RWPE2 (cell line): ENCODE data around the gene KDM5A.
A peak's percentile ranks its signal among the peaks of the same experiment; 100 is the strongest.
"Not testable (repeated sequence)": the region's sequence is repeated elsewhere in the genome, so short reads cannot be mapped to it uniquely, and the experiment has no call there.

Source experiments
- ATAC-seq: fragments of 200-7000 bp; cut with Tn5 transposase; 3 replicates; pipeline ENCODE4 v1.9.1; 2021; ENCODE audit warnings: low read depth
- DNase-seq: peaks from one replicate; pipeline ENCODE4 v3.0.0-alpha.2; 2020; ENCODE audit warnings: low spot score
- H3K27ac ChIP-seq: fragments of 450-650 bp; 2 replicates; pipeline ENCODE4 v1.5.1; 2017; ENCODE audit warnings: mild to moderate bottlenecking; ENCODE audit not compliant: poor library complexity, severe bottlenecking
- H3K27me3 ChIP-seq: fragments of 250-450 bp; sonication (Bioruptor Pico); 2 replicates; pipeline ENCODE4 v1.5.1; 2021; ENCODE audit warnings: mild to moderate bottlenecking, moderate library complexity; ENCODE audit not compliant: insufficient read depth, poor library complexity, severe bottlenecking
- H3K36me3 ChIP-seq: fragments of 250-450 bp; sonication (Bioruptor Pico); 2 replicates; pipeline ENCODE4 v1.5.1; 2020; ENCODE audit warnings: low read depth, mild to moderate bottlenecking, moderate library complexity
- H3K4me1 ChIP-seq: fragments of 250-450 bp; sonication (Bioruptor Pico); 2 replicates; pipeline ENCODE4 v1.5.1; 2021; ENCODE audit warnings: mild to moderate bottlenecking, moderate library complexity; ENCODE audit not compliant: insufficient read depth, poor library complexity, severe bottlenecking
- H3K4me3 ChIP-seq: fragments of 250-450 bp; sonication (Bioruptor Pico); 2 replicates; pipeline ENCODE4 v1.5.1; 2021; ENCODE audit warnings: mild to moderate bottlenecking, moderate library complexity; ENCODE audit not compliant: severe bottlenecking
- H3K9me3 ChIP-seq: fragments of 250-450 bp; sonication (Bioruptor Pico); 2 replicates; pipeline ENCODE4 v1.5.1; 2021; ENCODE audit warnings: mild to moderate bottlenecking, moderate library complexity; ENCODE audit not compliant: severe bottlenecking
- TF ChIP-seq, protein P1 (sequence below): fragments of 450-650 bp; IDR thresholded peaks from one replicate; pipeline ENCODE4 v1.5.1; 2017; ENCODE audit warnings: mild to moderate bottlenecking, moderate library complexity; ENCODE audit not compliant: poor library complexity, severe bottlenecking

Gene KDM5A

DNA sequence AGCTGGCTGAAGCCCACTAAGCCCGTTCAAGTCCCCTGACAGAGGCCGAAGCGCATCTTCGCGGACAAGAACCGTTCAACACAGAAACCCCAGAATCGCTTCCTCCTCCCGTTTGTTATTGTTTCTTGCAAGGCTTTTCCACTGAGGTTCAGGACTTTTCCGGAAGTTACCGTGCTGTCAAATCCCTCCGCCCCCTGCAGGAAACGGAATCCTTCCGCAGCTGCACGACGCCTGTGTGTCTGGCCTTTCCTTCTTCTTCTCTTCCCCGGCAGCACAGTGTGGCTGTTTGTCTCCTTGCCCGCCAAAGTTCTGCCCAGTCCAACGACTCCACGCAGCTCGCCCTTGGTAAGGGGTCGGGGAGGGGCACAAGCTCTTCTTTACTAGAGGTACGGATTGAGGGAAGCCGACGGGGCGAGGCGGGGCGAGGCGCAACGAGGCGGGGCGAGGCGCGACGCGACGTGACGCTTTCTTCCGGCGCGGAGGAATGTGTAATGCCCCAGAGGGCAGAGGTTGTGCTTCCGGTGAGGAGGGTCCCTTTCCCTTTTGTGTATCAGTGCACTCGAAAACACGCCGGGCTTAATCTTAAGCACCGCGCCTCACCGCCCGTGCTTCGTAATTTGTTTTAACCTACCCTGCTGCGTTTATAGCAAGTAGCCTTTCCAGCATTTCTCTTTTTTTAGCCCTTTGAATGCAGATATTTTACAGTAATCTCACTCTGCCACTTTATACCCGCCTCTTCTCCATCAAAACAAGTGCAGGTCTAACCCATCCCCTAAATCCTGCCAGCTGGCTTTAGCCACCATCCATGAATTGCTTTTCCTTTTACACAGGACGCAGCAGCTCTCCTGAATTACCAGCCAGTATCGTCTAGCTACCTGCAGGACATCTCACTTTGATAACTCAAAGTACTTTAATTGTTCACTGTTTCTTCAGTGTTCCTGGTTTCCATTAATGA is at the start of gene KDM5A:
Gene KDM5A (minus strand): TSS at position 179 of the 955 bp plus-strand sequence. CDS start 229 bp downstream, outside the sequence.
- peak within 1 kb of the TSS; percentile 63 for H3K4me3 ChIP-seq
- DNase-seq (peak; percentile 88), ATAC-seq (peak; percentile 89)
- H3K27me3 ChIP-seq: no peaks in the 10 kb centered on the region
- H3K9me3 ChIP-seq: no peaks in the 10 kb centered on the region
- H3K36me3 ChIP-seq: peaks cover 22% of the 10 kb centered on the region
- H3K27ac ChIP-seq: peak within 1 kb of the TSS; percentile 76
- TF ChIP-seq, protein P1, sequence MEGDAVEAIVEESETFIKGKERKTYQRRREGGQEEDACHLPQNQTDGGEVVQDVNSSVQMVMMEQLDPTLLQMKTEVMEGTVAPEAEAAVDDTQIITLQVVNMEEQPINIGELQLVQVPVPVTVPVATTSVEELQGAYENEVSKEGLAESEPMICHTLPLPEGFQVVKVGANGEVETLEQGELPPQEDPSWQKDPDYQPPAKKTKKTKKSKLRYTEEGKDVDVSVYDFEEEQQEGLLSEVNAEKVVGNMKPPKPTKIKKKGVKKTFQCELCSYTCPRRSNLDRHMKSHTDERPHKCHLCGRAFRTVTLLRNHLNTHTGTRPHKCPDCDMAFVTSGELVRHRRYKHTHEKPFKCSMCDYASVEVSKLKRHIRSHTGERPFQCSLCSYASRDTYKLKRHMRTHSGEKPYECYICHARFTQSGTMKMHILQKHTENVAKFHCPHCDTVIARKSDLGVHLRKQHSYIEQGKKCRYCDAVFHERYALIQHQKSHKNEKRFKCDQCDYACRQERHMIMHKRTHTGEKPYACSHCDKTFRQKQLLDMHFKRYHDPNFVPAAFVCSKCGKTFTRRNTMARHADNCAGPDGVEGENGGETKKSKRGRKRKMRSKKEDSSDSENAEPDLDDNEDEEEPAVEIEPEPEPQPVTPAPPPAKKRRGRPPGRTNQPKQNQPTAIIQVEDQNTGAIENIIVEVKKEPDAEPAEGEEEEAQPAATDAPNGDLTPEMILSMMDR: no peak
- H3K4me1 ChIP-seq: peaks cover 20% of the 10 kb centered on the region

DNA sequence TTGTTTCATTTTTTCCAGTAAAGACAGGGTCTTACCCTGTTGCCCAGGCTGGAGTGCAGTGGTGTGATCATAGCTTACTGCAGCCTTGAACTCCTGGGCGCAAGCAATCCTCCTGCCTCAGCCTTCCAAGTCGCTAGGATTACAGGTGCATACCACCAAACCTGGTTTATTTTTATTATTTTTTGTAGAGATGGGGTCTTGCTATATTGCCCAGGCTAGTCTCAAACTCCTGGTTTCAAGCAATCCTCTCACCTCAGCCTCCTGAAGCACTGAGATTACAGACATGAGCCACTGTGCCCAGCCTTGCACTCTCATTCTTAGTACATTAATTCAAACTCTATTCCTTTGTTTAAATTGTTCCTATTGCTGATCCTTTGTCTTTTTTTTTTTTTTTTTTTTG is 46.6 kb upstream of the KDM5A start:
- not testable (repeated sequence) for H3K4me3 ChIP-seq, DNase-seq, H3K27ac ChIP-seq, H3K27me3 ChIP-seq, ATAC-seq, H3K9me3 ChIP-seq, H3K4me1 ChIP-seq
- H3K36me3 ChIP-seq: peaks cover 78% of the 10 kb centered on the region

DNA sequence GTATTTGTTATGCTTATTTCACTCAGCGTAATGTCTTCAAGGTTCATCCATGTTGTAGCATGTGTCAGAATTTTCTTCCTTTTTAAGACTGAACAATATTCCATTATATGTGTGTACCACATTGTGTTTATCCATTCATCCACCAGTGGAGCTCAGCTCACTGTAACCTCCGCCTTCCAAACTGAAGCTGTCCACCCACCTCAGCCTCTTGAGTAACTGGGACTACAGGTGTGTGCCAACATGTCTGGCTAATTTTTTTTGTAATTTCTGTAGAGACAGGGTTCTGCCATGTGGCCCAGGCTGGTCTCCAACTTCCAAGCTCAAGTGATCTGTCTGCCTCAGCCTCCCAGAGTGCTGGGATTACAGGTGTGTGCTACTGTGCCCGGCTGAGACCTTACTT is 33.4 kb upstream of the KDM5A start:
- H3K27ac ChIP-seq: no peak overlapping the region
- H3K27me3 ChIP-seq: no peaks in the 10 kb centered on the region
- no peak overlapping the region for H3K4me3 ChIP-seq
- no peaks in the 10 kb centered on the region for H3K9me3 ChIP-seq
- DNase-seq (no peak), ATAC-seq (no peak)
- TF ChIP-seq, protein P1: no peak
- peaks cover 33% of the 10 kb centered on the region for H3K36me3 ChIP-seq
- no peaks in the 10 kb centered on the region for H3K4me1 ChIP-seq

DNA sequence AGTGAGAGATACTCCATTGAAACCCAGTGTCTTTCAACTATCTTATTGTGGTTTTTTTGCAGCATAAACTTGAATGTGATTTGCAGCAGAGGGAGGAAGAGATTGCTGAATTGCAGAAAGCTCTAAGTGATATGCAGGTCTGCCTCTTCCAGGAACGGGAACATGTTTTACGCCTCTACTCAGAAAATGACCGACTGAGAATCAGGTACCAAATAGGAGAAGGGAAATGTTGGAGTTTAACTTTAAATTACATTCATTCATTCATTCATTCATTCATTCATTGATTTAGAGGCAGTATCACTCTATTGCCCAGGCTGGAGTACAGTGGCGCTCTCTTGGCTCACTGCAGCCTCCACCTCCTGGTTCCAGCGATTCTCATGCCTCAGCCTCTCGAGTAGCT is 29.3 kb upstream of the KDM5A start:
- H3K27me3 ChIP-seq: no peaks in the 10 kb centered on the region
- DNase-seq (no peak), ATAC-seq (no peak)
- no peaks in the 10 kb centered on the region for H3K4me1 ChIP-seq
- no peak overlapping the region for H3K27ac ChIP-seq
- H3K9me3 ChIP-seq: no peaks in the 10 kb centered on the region
- TF ChIP-seq, protein P1: no peak
- H3K36me3 ChIP-seq: peaks cover 46% of the 10 kb centered on the region
- no peak overlapping the region for H3K4me3 ChIP-seq

DNA sequence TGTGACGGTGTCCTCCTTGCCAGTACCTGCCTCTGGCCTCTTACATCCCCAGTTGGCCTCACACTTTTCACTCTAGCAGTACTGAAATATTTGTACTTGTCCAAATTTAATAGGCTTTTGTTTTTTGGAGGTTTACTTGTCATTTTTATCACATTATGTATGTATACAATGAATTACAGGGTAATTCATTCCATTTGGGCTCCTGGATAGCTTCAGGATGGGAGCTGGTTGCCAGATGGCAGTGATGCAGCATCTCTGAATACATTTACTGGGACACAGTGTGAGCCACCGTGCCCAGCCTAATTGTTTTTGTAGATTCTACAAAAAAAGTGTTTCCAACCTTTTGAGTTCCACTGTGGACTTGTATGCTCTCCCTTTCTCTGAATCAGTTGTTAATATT is 25.7 kb upstream of the KDM5A start:
- Histone ChIP-seq H3K36me3 (peaks cover 60% of the 10 kb centered on the region), H3K4me3 (no peak overlapping the region), H3K27ac (no peak overlapping the region), H3K27me3 (no peaks in the 10 kb centered on the region), H3K9me3 (no peaks in the 10 kb centered on the region), H3K4me1 (no peaks in the 10 kb centered on the region)
- ATAC-seq: no peak
- no peak for DNase-seq
- TF ChIP-seq, protein P1: no peak
